Measurements from ENCODE around the gene HBZ. TPM values are rescaled to one million over a fixed set of nuclear protein-coding genes. Genes with fewer than 3 reads are reported as not detected.

Gene HBZ
- total RNA-seq, 4 donors from 2014 or later, result 0.88 to 3.0 TPM; not detected in 2

- TF ChIP-seq CTCF (IDR thresholded peaks at IDR 0.05; ENCODE audit: low read depth), result no peak
Measured at GRCh38 chr16:154217-155030, 2.0 kb downstream of the HBZ start.

- TF ChIP-seq CTCF (IDR thresholded peaks at IDR 0.05; ENCODE audit: low read depth), result no peak
Measured at GRCh38 chr16:155031-155398, 2.6 kb downstream of the HBZ start.

GRCh38 chr16:159136-159849 lies 6.8 kb downstream of the HBZ start:
- TF ChIP-seq CTCF (IDR thresholded peaks at IDR 0.05; ENCODE audit: low read depth), result no peak

GRCh38 chr16:160691-161190 lies 8.3 kb downstream of the HBZ start:
- TF ChIP-seq CTCF (IDR thresholded peaks at IDR 0.05; ENCODE audit: low read depth), result no peak

GRCh38 chr16:162271-162991 lies 10.0 kb downstream of the HBZ start:
- no peak for TF ChIP-seq CTCF (IDR thresholded peaks at IDR 0.05; ENCODE audit: low read depth)

GRCh38 chr16:164827-165538 lies 12.5 kb downstream of the HBZ start:
- no peak for TF ChIP-seq CTCF (IDR thresholded peaks at IDR 0.05; ENCODE audit: low read depth)
